Epithelial cell of prostate (primary cell): ENCODE data around the gene INSM1.

Experiments
- DNase-seq: peaks from one replicate; pipeline ENCODE4 v3.0.0-alpha.2; 2011; ENCODE audit warnings: low read depth, low spot score
- H3K27ac ChIP-seq: fragments of 450-650 bp; 2 replicates; pipeline ENCODE4 v1.5.1; 2017; ENCODE audit warnings: mild to moderate bottlenecking

The INSM1 gene

DNA sequence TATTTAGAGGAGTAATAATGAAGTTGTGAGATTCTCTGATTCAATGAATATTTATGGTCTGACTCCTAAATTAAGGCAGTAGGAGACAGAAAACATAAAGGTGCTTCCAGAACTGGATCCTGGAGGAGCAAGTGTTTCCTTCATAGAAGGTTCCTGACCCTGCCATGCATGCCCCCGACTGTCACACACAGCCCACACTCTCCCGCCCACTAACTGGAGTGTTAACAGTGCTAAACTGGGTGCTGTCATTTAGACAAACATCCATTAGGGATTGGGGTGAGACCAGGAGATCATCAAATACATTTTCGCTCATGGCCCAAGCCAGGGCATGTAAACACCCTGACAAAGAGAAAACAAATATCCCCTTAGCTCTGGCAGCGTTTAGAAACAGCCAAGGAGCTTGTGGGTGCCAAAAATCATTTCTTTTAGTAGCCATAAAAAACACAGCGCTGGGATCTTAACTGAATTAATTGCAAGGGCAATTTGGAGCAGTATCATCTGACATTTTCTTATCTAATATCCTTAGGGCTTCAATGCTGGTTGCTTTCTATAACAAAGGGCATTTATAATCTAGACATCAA is 46.8 kb downstream of the INSM1 start:
- H3K27ac ChIP-seq, result no peak overlapping the region
- DNase-seq, result no peak

DNA sequence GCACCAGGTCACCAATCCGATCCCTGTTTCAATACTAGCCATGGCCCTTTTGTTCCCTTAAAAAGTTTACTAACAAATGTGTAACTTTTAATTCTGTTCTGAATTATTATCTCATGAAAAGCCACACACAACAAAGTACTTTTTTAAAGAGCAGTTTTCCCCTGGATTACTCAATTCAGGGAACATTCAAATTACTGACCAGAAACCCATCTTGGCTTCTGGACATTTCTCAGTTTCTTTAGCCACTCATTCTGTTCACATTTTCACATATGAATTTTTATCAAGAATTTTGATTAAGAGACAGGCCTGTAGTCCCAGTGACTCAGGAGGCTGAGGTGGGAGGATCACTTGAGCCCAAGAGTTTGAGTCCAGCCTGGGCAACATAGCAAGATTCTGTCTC is 47.4 kb downstream of the INSM1 start:
- DNase-seq, result no peak
- no peak overlapping the region for H3K27ac ChIP-seq

DNA sequence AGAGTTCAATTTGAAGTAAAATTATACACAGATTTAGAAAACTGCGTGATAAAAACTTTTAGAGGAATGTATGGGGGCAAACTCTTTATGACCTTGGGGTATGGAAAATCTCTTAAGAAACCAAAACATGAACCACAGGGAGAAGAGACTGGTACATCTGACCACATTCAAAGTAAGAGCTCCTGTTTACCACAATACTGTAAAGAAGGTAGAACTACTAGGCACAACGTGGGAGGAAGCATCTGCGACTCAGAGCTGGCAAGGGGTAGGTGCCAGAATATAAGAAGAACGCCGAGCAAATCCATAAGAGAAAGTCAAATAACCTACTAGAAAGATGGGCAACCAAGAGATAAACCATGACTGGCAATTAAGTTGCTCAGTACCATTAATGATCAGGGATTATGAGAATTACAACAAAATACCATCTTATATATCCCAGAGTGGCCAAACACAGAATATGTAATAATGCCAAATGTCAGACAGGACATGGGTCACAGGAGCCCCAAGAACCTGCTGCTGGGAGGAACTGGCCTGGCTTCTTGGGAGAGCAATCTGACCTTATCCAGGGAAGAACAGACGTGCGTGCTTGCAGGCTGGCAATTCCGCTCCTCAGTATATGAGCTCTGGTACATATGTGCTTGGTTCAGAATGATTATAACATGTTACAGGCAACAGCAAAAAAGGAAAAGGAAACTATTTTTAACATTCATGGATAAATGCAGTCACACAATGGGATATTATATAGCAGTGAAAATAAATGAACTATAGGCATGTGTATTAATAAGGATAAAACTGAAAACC is 50.2 kb downstream of the INSM1 start:
- DNase-seq, result no peak
- H3K27ac ChIP-seq, result no peak overlapping the region
